ENCODE measurements around the gene SEC22A.

DNA sequence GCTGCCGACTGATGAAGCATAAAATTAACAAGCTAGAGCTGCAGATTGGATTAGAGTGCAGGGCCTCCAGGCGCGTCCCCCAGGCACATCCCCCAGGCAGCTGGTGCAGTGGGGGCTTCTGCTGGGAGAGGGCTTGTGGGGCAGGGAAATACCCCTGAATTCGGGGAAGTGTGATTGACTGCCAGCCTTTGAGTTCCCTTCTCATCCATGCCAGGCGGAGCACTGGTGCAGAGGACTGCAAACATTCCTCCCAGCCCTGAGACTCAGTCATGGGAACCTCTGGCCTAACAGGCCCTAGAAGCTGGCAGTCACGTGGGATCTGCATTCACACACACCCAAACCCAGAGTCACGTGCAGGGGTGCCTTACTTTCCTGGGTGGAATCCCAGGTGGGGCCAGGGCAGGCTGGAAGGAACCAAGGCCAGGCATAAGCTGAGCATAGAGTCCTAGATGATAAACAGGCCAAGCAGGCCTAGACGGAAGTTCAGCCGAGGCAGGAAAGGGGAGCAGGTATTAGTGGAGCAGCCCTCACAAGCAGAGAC, 46.2 kb upstream of the SEC22A start:
- TF ChIP-seq FOXM1 (IDR thresholded peaks at IDR 0.05; ENCODE audit: borderline replicate concordance) = no peak
- TF ChIP-seq ZNF384 (IDR thresholded peaks at IDR 0.05) = no peak
- no peak for TF ChIP-seq ELF4 (IDR thresholded peaks at IDR 0.05)
- TF ChIP-seq LEF1 (IDR thresholded peaks at IDR 0.05; ENCODE audit: borderline replicate concordance) = no peak
- TF ChIP-seq FOXK2 (IDR thresholded peaks at IDR 0.05) = no peak
- TF ChIP-seq FOXA1 (IDR thresholded peaks at IDR 0.05) = no peak
- no peak for TF ChIP-seq HDGF (IDR thresholded peaks at IDR 0.05; ENCODE audit: borderline replicate concordance)
- TF ChIP-seq PKNOX1 (IDR thresholded peaks at IDR 0.05) = no peak
- no peak for TF ChIP-seq TARDBP (IDR thresholded peaks at IDR 0.05)
- no peak for TF ChIP-seq SP1 (IDR thresholded peaks at IDR 0.05)

Measured in HEK293T (cell line).